ENCODE results near the gene RSPH6A. TPM values are rescaled to one million over a fixed set of nuclear protein-coding genes. Genes with fewer than 3 reads are reported as not detected.

Gene RSPH6A
- total and polyA plus RNA-seq, 2 of the 13 experiments (the other 11 are each of a cell fraction or from before 2014, with no cell fraction given): 0.07 TPM; not detected in 1

GRCh38 chr19:45770192-45771101 is 44.7 kb downstream of the RSPH6A start (continued):
- TF ChIP-seq ZNF646 (CRISPR knock-in tag; IDR thresholded peaks at IDR 0.05) (no peak), DMAP1 (CRISPR knock-in tag; IDR thresholded peaks at IDR 0.05) (peak; percentile 72; the same call in 1 of the 2 replicates), BRD4 (CRISPR knock-in tag; IDR thresholded peaks at IDR 0.05) (no peak), ZNF766 (CRISPR knock-in tag; IDR thresholded peaks at IDR 0.05; ENCODE audit: borderline replicate concordance) (peak; percentile 70; the same call in 1 of the 2 replicates), ZNF451 (CRISPR knock-in tag; IDR thresholded peaks at IDR 0.05) (peak; percentile 74), ATF4 (CRISPR knock-in tag; IDR thresholded peaks at IDR 0.05) (no peak), PCBP2 (optimal IDR thresholded peaks at IDR 0.05; ENCODE audit: low read depth, low read length, poor library complexity, severe bottlenecking) (no peak), ZBTB33 (CRISPR knock-in tag; IDR thresholded peaks at IDR 0.05) (peak; percentile 12; the same call in 1 of the 2 replicates), ATF7 (IDR thresholded peaks at IDR 0.05) (no peak), ATF7 (CRISPR knock-in tag; IDR thresholded peaks at IDR 0.05) (no peak), PRMT3 (CRISPR knock-in tag; IDR thresholded peaks at IDR 0.05; ENCODE audit: borderline replicate concordance, low read depth) (no peak), NFYB (CRISPR knock-in tag; IDR thresholded peaks at IDR 0.05) (peak; percentile 90)

Data from HepG2 (cell line).